ENCODE data around the gene KCNMA1.

KCNMA1 gene

GRCh38 chr10:77290528-77291155 lies 347.0 kb downstream of the KCNMA1 start:
- no peak overlapping the region for H3K4me3 ChIP-seq (ENCODE audit: low read depth, low read length)
- TF ChIP-seq CTCF (IDR thresholded peaks at IDR 0.05; ENCODE audit: low read depth, low read length) = no peak
- peak; percentile 93 for DNase-seq (ENCODE audit: low read depth, low spot score)
- in situ Hi-C loops (cut with HindIII; ENCODE audit: low sequenced_read_pairs) = no loop called here

- in situ Hi-C loops (cut with HindIII; ENCODE audit: low sequenced_read_pairs) = no loop called here
- H3K4me3 ChIP-seq (ENCODE audit: low read depth, low read length) = no peak overlapping the region
- no peak for TF ChIP-seq CTCF (IDR thresholded peaks at IDR 0.05; ENCODE audit: low read depth, low read length)
- DNase-seq (ENCODE audit: low read depth, low spot score) = no peak
Measured at GRCh38 chr10:77289790-77290189, 347.8 kb downstream of the KCNMA1 start.

- DNase-seq (ENCODE audit: low read depth, low spot score) = no peak
- no peak overlapping the region for H3K4me3 ChIP-seq (ENCODE audit: low read depth, low read length)
- TF ChIP-seq CTCF (IDR thresholded peaks at IDR 0.05; ENCODE audit: low read depth, low read length) = no peak
- in situ Hi-C loops (cut with HindIII; ENCODE audit: low sequenced_read_pairs) = no loop called here
Measured at GRCh38 chr10:77289027-77289501, 348.5 kb downstream of the KCNMA1 start.

GRCh38 chr10:77287647-77288120 lies 349.9 kb downstream of the KCNMA1 start:
- no peak for TF ChIP-seq CTCF (IDR thresholded peaks at IDR 0.05; ENCODE audit: low read depth, low read length)
- no peak overlapping the region for H3K4me3 ChIP-seq (ENCODE audit: low read depth, low read length)
- DNase-seq (ENCODE audit: low read depth, low spot score) = no peak
- in situ Hi-C loops (cut with HindIII; ENCODE audit: low sequenced_read_pairs) = no loop called here

GRCh38 chr10:77286531-77287508 lies 350.8 kb downstream of the KCNMA1 start:
- TF ChIP-seq CTCF (IDR thresholded peaks at IDR 0.05; ENCODE audit: low read depth, low read length) = no peak

GRCh38 chr10:77285529-77286182 lies 352.0 kb downstream of the KCNMA1 start:
- in situ Hi-C loops (cut with HindIII; ENCODE audit: low sequenced_read_pairs) = no loop called here
- no peak for DNase-seq (ENCODE audit: low read depth, low spot score)
- TF ChIP-seq CTCF (IDR thresholded peaks at IDR 0.05; ENCODE audit: low read depth, low read length) = no peak

More at GRCh38 chr10:77286531-77287508, 350.8 kb downstream of the KCNMA1 start:
- DNase-seq (ENCODE audit: low read depth, low spot score) = no peak
- in situ Hi-C loops (cut with HindIII; ENCODE audit: low sequenced_read_pairs) = no loop called here
- no peak overlapping the region for H3K4me3 ChIP-seq (ENCODE audit: low read depth, low read length)

More at GRCh38 chr10:77285529-77286182, 352.0 kb downstream of the KCNMA1 start:
- no peak overlapping the region for H3K4me3 ChIP-seq (ENCODE audit: low read depth, low read length)
